ENCODE data around the gene DNLZ.
A peak's percentile ranks its signal among the peaks of the same experiment; 100 is the strongest.

Gene DNLZ

GRCh38 chr9:136363949-136364748 lies 605 bp upstream of the DNLZ start (continued):
- TF ChIP-seq, protein P1, sequence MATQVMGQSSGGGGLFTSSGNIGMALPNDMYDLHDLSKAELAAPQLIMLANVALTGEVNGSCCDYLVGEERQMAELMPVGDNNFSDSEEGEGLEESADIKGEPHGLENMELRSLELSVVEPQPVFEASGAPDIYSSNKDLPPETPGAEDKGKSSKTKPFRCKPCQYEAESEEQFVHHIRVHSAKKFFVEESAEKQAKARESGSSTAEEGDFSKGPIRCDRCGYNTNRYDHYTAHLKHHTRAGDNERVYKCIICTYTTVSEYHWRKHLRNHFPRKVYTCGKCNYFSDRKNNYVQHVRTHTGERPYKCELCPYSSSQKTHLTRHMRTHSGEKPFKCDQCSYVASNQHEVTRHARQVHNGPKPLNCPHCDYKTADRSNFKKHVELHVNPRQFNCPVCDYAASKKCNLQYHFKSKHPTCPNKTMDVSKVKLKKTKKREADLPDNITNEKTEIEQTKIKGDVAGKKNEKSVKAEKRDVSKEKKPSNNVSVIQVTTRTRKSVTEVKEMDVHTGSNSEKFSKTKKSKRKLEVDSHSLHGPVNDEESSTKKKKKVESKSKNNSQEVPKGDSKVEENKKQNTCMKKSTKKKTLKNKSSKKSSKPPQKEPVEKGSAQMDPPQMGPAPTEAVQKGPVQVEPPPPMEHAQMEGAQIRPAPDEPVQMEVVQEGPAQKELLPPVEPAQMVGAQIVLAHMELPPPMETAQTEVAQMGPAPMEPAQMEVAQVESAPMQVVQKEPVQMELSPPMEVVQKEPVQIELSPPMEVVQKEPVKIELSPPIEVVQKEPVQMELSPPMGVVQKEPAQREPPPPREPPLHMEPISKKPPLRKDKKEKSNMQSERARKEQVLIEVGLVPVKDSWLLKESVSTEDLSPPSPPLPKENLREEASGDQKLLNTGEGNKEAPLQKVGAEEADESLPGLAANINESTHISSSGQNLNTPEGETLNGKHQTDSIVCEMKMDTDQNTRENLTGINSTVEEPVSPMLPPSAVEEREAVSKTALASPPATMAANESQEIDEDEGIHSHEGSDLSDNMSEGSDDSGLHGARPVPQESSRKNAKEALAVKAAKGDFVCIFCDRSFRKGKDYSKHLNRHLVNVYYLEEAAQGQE (tag by site-specific recombination; IDR thresholded peaks at IDR 0.05), result no peak
- TF ChIP-seq ZBTB10 (tag by site-specific recombination; IDR thresholded peaks at IDR 0.05) (no peak; the same call in none of the 2 replicates), HIC1 (tag by site-specific recombination; IDR thresholded peaks at IDR 0.05) (0 out of 2 replicates have a peak, but pooled peaks have one; percentile 38), SETDB1 (IDR thresholded peaks at IDR 0.05; ENCODE audit: insufficient read length, low read length) (no peak), KLF16 (tag by site-specific recombination; IDR thresholded peaks at IDR 0.05) (no peak), BCL11B (tag by site-specific recombination; IDR thresholded peaks at IDR 0.05; ENCODE audit: low read depth) (no peak), ZNF184 (tag by site-specific recombination; IDR thresholded peaks at IDR 0.05) (no peak), ZNF561 (tag by site-specific recombination; IDR thresholded peaks at IDR 0.05; ENCODE audit: borderline replicate concordance) (0 out of 2 replicates have a peak, but pooled peaks have one; percentile 14), IKZF3 (tag by site-specific recombination; IDR thresholded peaks at IDR 0.05) (no peak), ZFP37 (tag by site-specific recombination; IDR thresholded peaks at IDR 0.05) (no peak), HOXC10 (CRISPR knock-in tag; IDR thresholded peaks at IDR 0.05) (no peak), ZNF624 (tag by site-specific recombination; IDR thresholded peaks at IDR 0.05) (no peak), ZNF324 (tag by site-specific recombination; IDR thresholded peaks at IDR 0.05) (0 out of 2 replicates have a peak, but pooled peaks have one; percentile 21), YY2 (tag by site-specific recombination; IDR thresholded peaks at IDR 0.05) (no peak), TRIM28 (IDR thresholded peaks at IDR 0.05; ENCODE audit: borderline replicate concordance, low read length) (no peak)
- TF ChIP-seq, protein P2, sequence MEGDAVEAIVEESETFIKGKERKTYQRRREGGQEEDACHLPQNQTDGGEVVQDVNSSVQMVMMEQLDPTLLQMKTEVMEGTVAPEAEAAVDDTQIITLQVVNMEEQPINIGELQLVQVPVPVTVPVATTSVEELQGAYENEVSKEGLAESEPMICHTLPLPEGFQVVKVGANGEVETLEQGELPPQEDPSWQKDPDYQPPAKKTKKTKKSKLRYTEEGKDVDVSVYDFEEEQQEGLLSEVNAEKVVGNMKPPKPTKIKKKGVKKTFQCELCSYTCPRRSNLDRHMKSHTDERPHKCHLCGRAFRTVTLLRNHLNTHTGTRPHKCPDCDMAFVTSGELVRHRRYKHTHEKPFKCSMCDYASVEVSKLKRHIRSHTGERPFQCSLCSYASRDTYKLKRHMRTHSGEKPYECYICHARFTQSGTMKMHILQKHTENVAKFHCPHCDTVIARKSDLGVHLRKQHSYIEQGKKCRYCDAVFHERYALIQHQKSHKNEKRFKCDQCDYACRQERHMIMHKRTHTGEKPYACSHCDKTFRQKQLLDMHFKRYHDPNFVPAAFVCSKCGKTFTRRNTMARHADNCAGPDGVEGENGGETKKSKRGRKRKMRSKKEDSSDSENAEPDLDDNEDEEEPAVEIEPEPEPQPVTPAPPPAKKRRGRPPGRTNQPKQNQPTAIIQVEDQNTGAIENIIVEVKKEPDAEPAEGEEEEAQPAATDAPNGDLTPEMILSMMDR (tag by site-specific recombination; IDR thresholded peaks at IDR 0.05), result 0 out of 2 replicates have a peak, but pooled peaks have one; percentile 1
- TF ChIP-seq, protein P3, sequence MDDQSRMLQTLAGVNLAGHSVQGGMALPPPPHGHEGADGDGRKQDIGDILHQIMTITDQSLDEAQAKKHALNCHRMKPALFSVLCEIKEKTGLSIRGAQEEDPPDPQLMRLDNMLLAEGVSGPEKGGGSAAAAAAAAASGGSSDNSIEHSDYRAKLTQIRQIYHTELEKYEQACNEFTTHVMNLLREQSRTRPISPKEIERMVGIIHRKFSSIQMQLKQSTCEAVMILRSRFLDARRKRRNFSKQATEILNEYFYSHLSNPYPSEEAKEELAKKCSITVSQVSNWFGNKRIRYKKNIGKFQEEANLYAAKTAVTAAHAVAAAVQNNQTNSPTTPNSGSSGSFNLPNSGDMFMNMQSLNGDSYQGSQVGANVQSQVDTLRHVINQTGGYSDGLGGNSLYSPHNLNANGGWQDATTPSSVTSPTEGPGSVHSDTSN (CRISPR knock-in tag; IDR thresholded peaks at IDR 0.05), result no peak
- TF ChIP-seq, protein P4, sequence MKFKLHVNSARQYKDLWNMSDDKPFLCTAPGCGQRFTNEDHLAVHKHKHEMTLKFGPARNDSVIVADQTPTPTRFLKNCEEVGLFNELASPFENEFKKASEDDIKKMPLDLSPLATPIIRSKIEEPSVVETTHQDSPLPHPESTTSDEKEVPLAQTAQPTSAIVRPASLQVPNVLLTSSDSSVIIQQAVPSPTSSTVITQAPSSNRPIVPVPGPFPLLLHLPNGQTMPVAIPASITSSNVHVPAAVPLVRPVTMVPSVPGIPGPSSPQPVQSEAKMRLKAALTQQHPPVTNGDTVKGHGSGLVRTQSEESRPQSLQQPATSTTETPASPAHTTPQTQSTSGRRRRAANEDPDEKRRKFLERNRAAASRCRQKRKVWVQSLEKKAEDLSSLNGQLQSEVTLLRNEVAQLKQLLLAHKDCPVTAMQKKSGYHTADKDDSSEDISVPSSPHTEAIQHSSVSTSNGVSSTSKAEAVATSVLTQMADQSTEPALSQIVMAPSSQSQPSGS (tag by site-specific recombination; IDR thresholded peaks at IDR 0.05; ENCODE audit: low read depth), result no peak
- TF ChIP-seq, protein P5, sequence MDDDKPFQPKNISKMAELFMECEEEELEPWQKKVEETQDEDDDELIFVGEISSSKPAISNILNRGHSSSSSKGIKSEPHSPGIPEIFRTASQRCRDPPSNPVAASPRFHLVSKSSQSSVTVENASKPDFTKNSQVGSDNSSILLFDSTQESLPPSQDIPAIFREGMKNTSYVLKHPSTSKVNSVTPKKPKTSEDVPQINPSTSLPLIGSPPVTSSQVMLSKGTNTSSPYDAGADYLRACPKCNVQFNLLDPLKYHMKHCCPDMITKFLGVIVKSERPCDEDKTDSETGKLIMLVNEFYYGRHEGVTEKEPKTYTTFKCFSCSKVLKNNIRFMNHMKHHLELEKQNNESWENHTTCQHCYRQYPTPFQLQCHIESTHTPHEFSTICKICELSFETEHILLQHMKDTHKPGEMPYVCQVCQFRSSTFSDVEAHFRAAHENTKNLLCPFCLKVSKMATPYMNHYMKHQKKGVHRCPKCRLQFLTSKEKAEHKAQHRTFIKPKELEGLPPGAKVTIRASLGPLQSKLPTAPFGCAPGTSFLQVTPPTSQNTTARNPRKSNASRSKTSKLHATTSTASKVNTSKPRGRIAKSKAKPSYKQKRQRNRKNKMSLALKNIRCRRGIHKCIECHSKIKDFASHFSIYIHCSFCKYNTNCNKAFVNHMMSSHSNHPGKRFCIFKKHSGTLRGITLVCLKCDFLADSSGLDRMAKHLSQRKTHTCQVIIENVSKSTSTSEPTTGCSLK (tag by site-specific recombination; IDR thresholded peaks at IDR 0.05), result no peak
